ENCODE results near the gene PEX11A. TPM values are rescaled to one million over a fixed set of nuclear protein-coding genes. Genes with fewer than 3 reads are reported as not detected.

The PEX11A gene
- total RNA-seq, 1 experiment from 2014 or later, result 3.0 TPM

DNA sequence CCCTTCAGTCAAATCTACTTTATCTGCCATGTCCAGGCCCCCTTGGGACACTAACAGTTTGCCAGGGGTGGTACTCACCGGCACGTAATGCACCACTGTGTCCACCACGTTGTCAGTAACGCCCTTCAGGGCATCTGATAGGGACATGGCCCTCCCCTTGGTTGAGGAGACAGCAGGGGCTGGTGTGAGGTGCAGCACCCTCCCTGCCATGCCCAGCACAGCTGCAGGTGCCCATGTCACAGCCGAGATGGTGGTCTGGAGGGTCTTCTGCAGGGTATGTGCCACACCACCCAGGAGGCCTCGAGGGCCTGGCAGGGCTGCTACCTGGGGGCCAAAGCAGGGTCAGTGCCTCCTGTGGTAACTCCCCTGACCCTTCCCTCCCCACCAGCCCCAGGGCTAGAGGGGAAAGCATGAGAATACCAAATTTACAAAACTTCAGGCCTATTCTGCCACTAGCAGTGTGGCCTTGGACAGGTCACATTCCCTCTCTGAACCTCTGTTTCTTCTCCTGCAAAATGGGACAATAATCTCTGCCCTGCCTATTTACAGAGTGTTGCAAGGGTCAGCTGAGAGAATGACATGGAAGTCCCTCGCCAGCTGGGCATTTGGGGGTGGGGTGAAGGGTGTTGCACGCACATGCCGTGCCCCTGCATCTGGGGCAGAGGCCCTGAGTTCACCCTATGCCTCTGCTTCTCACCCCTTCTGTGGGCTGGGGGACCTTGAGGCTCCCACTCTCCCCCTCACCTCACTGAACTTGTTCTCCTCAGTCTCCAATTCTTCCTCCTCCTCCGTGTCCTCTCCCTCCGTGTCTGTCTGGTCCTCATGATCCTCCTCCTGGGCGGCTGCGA is 23.5 kb downstream of the PEX11A start:
- Mint-ChIP-seq H3K4me3 (no peak overlapping the region), H3K27ac (no peak overlapping the region), H3K36me3 (no peaks in the 10 kb centered on the region), H3K4me1 (peaks cover 14% of the 10 kb centered on the region), H3K27me3 (ENCODE audit: low read depth) (peaks cover 17% of the 10 kb centered on the region), H3K9me3 (no peaks in the 10 kb centered on the region)
- TF ChIP-seq, protein P1, sequence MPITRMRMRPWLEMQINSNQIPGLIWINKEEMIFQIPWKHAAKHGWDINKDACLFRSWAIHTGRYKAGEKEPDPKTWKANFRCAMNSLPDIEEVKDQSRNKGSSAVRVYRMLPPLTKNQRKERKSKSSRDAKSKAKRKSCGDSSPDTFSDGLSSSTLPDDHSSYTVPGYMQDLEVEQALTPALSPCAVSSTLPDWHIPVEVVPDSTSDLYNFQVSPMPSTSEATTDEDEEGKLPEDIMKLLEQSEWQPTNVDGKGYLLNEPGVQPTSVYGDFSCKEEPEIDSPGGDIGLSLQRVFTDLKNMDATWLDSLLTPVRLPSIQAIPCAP (CRISPR knock-in tag; IDR thresholded peaks at IDR 0.05), result no peak
- TF ChIP-seq NR2C2 (CRISPR knock-in tag; IDR thresholded peaks at IDR 0.05) (no peak), OVOL2 (CRISPR knock-in tag; IDR thresholded peaks at IDR 0.05; ENCODE audit: borderline replicate concordance) (no peak), PREB (CRISPR knock-in tag; IDR thresholded peaks at IDR 0.05; ENCODE audit: borderline replicate concordance) (no peak), ZNF512 (CRISPR knock-in tag; IDR thresholded peaks at IDR 0.05; ENCODE audit: borderline replicate concordance) (no peak), CBFB (CRISPR knock-in tag; IDR thresholded peaks at IDR 0.05; ENCODE audit: low read depth) (no peak), ZNF138 (CRISPR knock-in tag; conservative IDR thresholded peaks at IDR 0.05) (no peak), ZNF416 (CRISPR knock-in tag; IDR thresholded peaks at IDR 0.05) (no peak), SMAD3 (CRISPR knock-in tag; IDR thresholded peaks at IDR 0.05; ENCODE audit: borderline replicate concordance) (no peak), ELF4 (CRISPR knock-in tag; IDR thresholded peaks at IDR 0.05; ENCODE audit: low read depth) (no peak), PRDM15 (CRISPR knock-in tag; IDR thresholded peaks at IDR 0.05) (no peak), ZBTB21 (CRISPR knock-in tag; IDR thresholded peaks at IDR 0.05; ENCODE audit: borderline replicate concordance) (no peak), ZNF121 (CRISPR knock-in tag; IDR thresholded peaks at IDR 0.05) (no peak), KAT7 (CRISPR knock-in tag; IDR thresholded peaks at IDR 0.05; ENCODE audit: borderline replicate concordance) (no peak), ATF2 (CRISPR knock-in tag; IDR thresholded peaks at IDR 0.05; ENCODE audit: borderline replicate concordance, low read depth) (no peak)
- TF ChIP-seq, protein P2, sequence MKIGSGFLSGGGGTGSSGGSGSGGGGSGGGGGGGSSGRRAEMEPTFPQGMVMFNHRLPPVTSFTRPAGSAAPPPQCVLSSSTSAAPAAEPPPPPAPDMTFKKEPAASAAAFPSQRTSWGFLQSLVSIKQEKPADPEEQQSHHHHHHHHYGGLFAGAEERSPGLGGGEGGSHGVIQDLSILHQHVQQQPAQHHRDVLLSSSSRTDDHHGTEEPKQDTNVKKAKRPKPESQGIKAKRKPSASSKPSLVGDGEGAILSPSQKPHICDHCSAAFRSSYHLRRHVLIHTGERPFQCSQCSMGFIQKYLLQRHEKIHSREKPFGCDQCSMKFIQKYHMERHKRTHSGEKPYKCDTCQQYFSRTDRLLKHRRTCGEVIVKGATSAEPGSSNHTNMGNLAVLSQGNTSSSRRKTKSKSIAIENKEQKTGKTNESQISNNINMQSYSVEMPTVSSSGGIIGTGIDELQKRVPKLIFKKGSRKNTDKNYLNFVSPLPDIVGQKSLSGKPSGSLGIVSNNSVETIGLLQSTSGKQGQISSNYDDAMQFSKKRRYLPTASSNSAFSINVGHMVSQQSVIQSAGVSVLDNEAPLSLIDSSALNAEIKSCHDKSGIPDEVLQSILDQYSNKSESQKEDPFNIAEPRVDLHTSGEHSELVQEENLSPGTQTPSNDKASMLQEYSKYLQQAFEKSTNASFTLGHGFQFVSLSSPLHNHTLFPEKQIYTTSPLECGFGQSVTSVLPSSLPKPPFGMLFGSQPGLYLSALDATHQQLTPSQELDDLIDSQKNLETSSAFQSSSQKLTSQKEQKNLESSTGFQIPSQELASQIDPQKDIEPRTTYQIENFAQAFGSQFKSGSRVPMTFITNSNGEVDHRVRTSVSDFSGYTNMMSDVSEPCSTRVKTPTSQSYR (CRISPR knock-in tag; IDR thresholded peaks at IDR 0.05), result no peak
- TF ChIP-seq, protein P3, sequence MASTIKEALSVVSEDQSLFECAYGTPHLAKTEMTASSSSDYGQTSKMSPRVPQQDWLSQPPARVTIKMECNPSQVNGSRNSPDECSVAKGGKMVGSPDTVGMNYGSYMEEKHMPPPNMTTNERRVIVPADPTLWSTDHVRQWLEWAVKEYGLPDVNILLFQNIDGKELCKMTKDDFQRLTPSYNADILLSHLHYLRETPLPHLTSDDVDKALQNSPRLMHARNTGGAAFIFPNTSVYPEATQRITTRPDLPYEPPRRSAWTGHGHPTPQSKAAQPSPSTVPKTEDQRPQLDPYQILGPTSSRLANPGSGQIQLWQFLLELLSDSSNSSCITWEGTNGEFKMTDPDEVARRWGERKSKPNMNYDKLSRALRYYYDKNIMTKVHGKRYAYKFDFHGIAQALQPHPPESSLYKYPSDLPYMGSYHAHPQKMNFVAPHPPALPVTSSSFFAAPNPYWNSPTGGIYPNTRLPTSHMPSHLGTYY (CRISPR knock-in tag; IDR thresholded peaks at IDR 0.05), result no peak
- TF ChIP-seq, protein P4, sequence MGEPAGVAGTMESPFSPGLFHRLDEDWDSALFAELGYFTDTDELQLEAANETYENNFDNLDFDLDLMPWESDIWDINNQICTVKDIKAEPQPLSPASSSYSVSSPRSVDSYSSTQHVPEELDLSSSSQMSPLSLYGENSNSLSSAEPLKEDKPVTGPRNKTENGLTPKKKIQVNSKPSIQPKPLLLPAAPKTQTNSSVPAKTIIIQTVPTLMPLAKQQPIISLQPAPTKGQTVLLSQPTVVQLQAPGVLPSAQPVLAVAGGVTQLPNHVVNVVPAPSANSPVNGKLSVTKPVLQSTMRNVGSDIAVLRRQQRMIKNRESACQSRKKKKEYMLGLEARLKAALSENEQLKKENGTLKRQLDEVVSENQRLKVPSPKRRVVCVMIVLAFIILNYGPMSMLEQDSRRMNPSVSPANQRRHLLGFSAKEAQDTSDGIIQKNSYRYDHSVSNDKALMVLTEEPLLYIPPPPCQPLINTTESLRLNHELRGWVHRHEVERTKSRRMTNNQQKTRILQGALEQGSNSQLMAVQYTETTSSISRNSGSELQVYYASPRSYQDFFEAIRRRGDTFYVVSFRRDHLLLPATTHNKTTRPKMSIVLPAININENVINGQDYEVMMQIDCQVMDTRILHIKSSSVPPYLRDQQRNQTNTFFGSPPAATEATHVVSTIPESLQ (CRISPR knock-in tag; IDR thresholded peaks at IDR 0.05), result no peak
- TF ChIP-seq, protein P5, sequence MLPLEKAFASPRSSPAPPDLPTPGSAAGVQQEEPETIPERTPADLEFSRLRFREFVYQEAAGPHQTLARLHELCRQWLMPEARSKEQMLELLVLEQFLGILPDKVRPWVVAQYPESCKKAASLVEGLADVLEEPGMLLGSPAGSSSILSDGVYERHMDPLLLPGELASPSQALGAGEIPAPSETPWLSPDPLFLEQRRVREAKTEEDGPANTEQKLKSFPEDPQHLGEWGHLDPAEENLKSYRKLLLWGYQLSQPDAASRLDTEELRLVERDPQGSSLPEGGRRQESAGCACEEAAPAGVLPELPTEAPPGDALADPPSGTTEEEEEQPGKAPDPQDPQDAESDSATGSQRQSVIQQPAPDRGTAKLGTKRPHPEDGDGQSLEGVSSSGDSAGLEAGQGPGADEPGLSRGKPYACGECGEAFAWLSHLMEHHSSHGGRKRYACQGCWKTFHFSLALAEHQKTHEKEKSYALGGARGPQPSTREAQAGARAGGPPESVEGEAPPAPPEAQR (CRISPR knock-in tag; IDR thresholded peaks at IDR 0.05), result no peak
- POLR2A ChIA-PET, result no interaction called here
- no peak for ATAC-seq
- CTCF ChIA-PET, result interaction anchor here (2.0 kb wide), 1 partner anchor 19 kb away, joined by 17 read pairs; no protein-coding TSS in a partner anchor
- no peak for DNase-seq (ENCODE audit: low spot score)
